GM23338 (cell line): Measurements from ENCODE around the gene PRPF38A. TPM values are rescaled to one million over a fixed set of nuclear protein-coding genes. Genes with fewer than 3 reads are reported as not detected.

Source experiments
- ATAC-seq: fragments of 200-7000 bp; cut with Tn5 transposase; 3 replicates; pipeline ENCODE4 v1.9.1; 2020
- DNase-seq: peaks from one replicate; pipeline ENCODE4 v3.0.0-alpha.2; 2015; ENCODE audit warnings: low spot score
- H2AFZ ChIP-seq: fragments of 200-600 bp; sonication (generic); 2 replicates; pipeline ENCODE4 v1.8.0; 2016; ENCODE audit warnings: antibody characterized with exemption, mild to moderate bottlenecking, moderate library complexity
- H3F3A ChIP-seq: fragments of 200-600 bp; sonication (generic); replicated peaks from 2 replicates; pipeline ENCODE4 v1.8.0; 2017; ENCODE audit warnings: antibody characterized with exemption, mixed run types, low read depth
- H3K27ac ChIP-seq: fragments of 200-600 bp; sonication (generic); 2 replicates; pipeline ENCODE4 v1.6.1; 2016; ENCODE audit warnings: low read depth
- H3K27me3 ChIP-seq: fragments of 200-600 bp; sonication (generic); 2 replicates; pipeline ENCODE4 v1.8.0; 2016; ENCODE audit warnings: mild to moderate bottlenecking, mixed run types, moderate library complexity; ENCODE audit not compliant: insufficient read depth
- H3K36me3 ChIP-seq: fragments of 200-600 bp; sonication (generic); 2 replicates; pipeline ENCODE4 v1.8.0; 2016; ENCODE audit warnings: mild to moderate bottlenecking; ENCODE audit not compliant: insufficient read depth
- H3K4me1 ChIP-seq: fragments of 200-600 bp; sonication (generic); 2 replicates; pipeline ENCODE4 v1.8.0; 2016; ENCODE audit warnings: mild to moderate bottlenecking, moderate library complexity; ENCODE audit not compliant: insufficient read depth
- H3K4me2 ChIP-seq: fragments of 200-600 bp; sonication (generic); 2 replicates; pipeline ENCODE4 v1.7.1; 2017; ENCODE audit warnings: mixed run types
- H3K4me3 ChIP-seq: fragments of 200-600 bp; sonication (generic); 2 replicates; pipeline ENCODE4 v1.6.1; 2016; ENCODE audit warnings: mixed run types
- H3K79me2 ChIP-seq: fragments of 200-600 bp; sonication (generic); replicated peaks from 2 replicates; pipeline ENCODE4 v1.8.0; 2017; ENCODE audit warnings: mild to moderate bottlenecking; ENCODE audit not compliant: insufficient read depth
- H3K9me2 ChIP-seq: fragments of 200-600 bp; sonication (generic); 2 replicates; pipeline ENCODE4 v1.8.0; 2017; ENCODE audit not compliant: insufficient read depth
- H4K20me1 ChIP-seq: fragments of 200-600 bp; sonication (generic); replicated peaks from 2 replicates; pipeline ENCODE4 v1.8.0; 2017; ENCODE audit warnings: mild to moderate bottlenecking; ENCODE audit not compliant: insufficient read depth
- H3K27ac Mint-ChIP-seq: 2 replicates; pipeline ENCODE4 v1.8.0; 2020; ENCODE audit warnings: inconsistent platforms, mild to moderate bottlenecking, moderate library complexity, mixed read lengths
- H3K27me3 Mint-ChIP-seq: 3 replicates; pipeline ENCODE4 v1.8.0; 2022; ENCODE audit warnings: low read depth, mild to moderate bottlenecking, moderate library complexity, mixed read lengths, inconsistent platforms; ENCODE audit not compliant: insufficient read depth, poor library complexity
- H3K36me3 Mint-ChIP-seq: 3 replicates; pipeline ENCODE4 v1.8.0; 2021; ENCODE audit warnings: low read depth, mild to moderate bottlenecking, inconsistent platforms, moderate library complexity, mixed read lengths
- H3K4me1 Mint-ChIP-seq: 3 replicates; pipeline ENCODE4 v1.8.0; 2020; ENCODE audit warnings: mild to moderate bottlenecking, inconsistent platforms, mixed read lengths
- H3K4me3 Mint-ChIP-seq: 3 replicates; pipeline ENCODE4 v1.8.0; 2021; ENCODE audit warnings: moderate library complexity, mild to moderate bottlenecking, inconsistent platforms, mixed read lengths
- H3K9me3 Mint-ChIP-seq: 3 replicates; pipeline ENCODE4 v1.8.0; 2020; ENCODE audit warnings: moderate library complexity, mild to moderate bottlenecking, inconsistent platforms, mixed read lengths
- EZH2 ChIP-seq: fragments of 200-600 bp; sonication (generic); IDR thresholded peaks from one replicate; pipeline ENCODE4 v1.8.0; 2017; ENCODE audit warnings: antibody characterized with exemption, mild to moderate bottlenecking, low read depth; ENCODE audit not compliant: unreplicated experiment
- EZH2phosphoT487 ChIP-seq: fragments of 200-600 bp; sonication (generic); IDR thresholded peaks from one replicate; pipeline ENCODE4 v1.8.1; 2018; ENCODE audit warnings: antibody characterized with exemption; ENCODE audit not compliant: unreplicated experiment
- JUNB ChIP-seq: IDR thresholded peaks from one replicate; pipeline ENCODE4 v1.6.1; 2016; ENCODE audit warnings: antibody characterized with exemption; ENCODE audit not compliant: unreplicated experiment
- NANOG ChIP-seq: IDR thresholded peaks from 2 replicates; pipeline ENCODE4 v1.6.1; 2016; ENCODE audit warnings: antibody characterized with exemption, borderline replicate concordance
- POLR2AphosphoS5 ChIP-seq: IDR thresholded peaks from 2 replicates; pipeline ENCODE4 v1.6.1; 2016; ENCODE audit warnings: antibody characterized with exemption, low read depth
- ZNF331 ChIP-seq: fragments of 250-450 bp; sonication (Bioruptor Pico); IDR thresholded peaks from 2 replicates; pipeline ENCODE4 v1.5.0; 2020; ENCODE audit warnings: low read depth, mild to moderate bottlenecking, moderate library complexity
- polyA plus RNA-seq: library from polyadenylated mRNA; unstranded; fragments of >200 nt; fragmentation: Nextera tagmentation; extraction: Ambion mirVana; gene quantifications from 2 replicates; pipeline ENCODE4 v1.2.1, GENCODE V29; 2016
- total RNA-seq: library from RNA; depleted of rRNA; stranded (reverse); fragments of >200 nt; shearing (Covaris generic); gene quantifications from 2 replicates; pipeline ENCODE4 v1.2.3, GENCODE V29; 2014
- TF ChIP-seq, protein P1 (sequence below): IDR thresholded peaks from one replicate; pipeline ENCODE4 v1.6.1; 2018; ENCODE audit warnings: antibody characterized with exemption; ENCODE audit not compliant: unreplicated experiment
- TF ChIP-seq, protein P2 (sequence below), 2 experiments: fragments of 200-600 bp in 1 of 2; sonication (generic) in 1 of 2; conservative IDR thresholded peaks; 2 replicates each; pipeline versions ENCODE4 v1.5.1 to v1.6.1; 2016 to 2017; ENCODE audit warnings: antibody characterized with exemption in 2 of 2, low read depth in 2 of 2, mild to moderate bottlenecking in 2 of 2, moderate library complexity in 1 of 2
- TF ChIP-seq, protein P3 (sequence below): fragments of 250-450 bp; sonication (Bioruptor Pico); IDR thresholded peaks from 2 replicates; pipeline ENCODE4 v1.5.0; 2020; ENCODE audit warnings: mild to moderate bottlenecking, moderate library complexity

The PRPF38A gene
- total and polyA plus RNA-seq, 2 experiments from 2014 or later: 24.8 to 40.3 TPM

DNA sequence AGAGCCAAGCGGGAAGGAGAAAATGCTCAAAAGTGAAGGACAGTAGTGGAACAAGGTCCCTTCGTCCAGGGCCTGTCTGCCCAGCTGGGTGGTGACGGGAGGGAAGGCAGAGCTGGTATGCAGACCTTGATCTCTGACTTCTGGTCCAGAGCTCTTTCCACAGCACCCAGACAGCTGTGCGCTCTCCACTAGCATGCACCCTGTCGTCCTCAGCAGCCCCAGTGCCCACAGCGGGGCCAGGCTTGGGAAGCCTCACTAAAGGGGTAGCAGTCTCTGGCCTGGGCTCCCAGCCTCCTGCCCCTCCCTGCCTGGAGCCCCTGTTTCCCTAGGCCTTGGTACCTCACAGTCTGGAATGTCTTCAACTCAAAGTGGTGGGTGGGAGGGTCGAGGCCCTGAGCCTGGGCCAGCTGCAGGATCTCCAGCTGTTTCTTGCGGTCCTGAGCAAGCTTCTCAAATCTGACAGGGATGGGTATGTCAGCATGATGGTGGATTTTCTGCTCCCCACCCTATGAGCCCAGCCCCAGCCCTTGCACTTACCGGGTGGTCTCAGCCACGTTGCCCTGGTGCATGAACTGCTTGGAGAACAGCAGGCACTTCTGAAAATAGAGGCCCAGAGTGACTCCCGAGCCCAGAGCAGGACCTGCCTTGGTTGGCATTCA lies 48.4 kb upstream of the PRPF38A start:
- no peak overlapping the region for H3K4me2 ChIP-seq
- peaks cover 9% of the 10 kb centered on the region for H3K4me1 ChIP-seq
- H3K36me3 ChIP-seq: peaks cover 18% of the 10 kb centered on the region
- Mint-ChIP-seq H3K27ac (no peak overlapping the region), H3K4me1 (peaks cover 7% of the 10 kb centered on the region; the same call in 2 of the 3 replicates), H3K9me3 (no peaks in the 10 kb centered on the region), H3K4me3 (no peak overlapping the region; the same call in 2 of the 3 replicates), H3K27me3 (peaks cover 22% of the 10 kb centered on the region), H3K36me3 (peaks cover 74% of the 10 kb centered on the region)
- H3K4me3 ChIP-seq: no peak overlapping the region
- DNase-seq: no peak
- no peak overlapping the region for H3K27ac ChIP-seq
- TF ChIP-seq EZH2 (no peak), EZH2phosphoT487 (no peak)
- TF ChIP-seq, protein P1, sequence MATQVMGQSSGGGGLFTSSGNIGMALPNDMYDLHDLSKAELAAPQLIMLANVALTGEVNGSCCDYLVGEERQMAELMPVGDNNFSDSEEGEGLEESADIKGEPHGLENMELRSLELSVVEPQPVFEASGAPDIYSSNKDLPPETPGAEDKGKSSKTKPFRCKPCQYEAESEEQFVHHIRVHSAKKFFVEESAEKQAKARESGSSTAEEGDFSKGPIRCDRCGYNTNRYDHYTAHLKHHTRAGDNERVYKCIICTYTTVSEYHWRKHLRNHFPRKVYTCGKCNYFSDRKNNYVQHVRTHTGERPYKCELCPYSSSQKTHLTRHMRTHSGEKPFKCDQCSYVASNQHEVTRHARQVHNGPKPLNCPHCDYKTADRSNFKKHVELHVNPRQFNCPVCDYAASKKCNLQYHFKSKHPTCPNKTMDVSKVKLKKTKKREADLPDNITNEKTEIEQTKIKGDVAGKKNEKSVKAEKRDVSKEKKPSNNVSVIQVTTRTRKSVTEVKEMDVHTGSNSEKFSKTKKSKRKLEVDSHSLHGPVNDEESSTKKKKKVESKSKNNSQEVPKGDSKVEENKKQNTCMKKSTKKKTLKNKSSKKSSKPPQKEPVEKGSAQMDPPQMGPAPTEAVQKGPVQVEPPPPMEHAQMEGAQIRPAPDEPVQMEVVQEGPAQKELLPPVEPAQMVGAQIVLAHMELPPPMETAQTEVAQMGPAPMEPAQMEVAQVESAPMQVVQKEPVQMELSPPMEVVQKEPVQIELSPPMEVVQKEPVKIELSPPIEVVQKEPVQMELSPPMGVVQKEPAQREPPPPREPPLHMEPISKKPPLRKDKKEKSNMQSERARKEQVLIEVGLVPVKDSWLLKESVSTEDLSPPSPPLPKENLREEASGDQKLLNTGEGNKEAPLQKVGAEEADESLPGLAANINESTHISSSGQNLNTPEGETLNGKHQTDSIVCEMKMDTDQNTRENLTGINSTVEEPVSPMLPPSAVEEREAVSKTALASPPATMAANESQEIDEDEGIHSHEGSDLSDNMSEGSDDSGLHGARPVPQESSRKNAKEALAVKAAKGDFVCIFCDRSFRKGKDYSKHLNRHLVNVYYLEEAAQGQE: no peak
- no peaks in the 10 kb centered on the region; the same call in 1 of the 2 replicates for H4K20me1 ChIP-seq
- no peak overlapping the region for H2AFZ ChIP-seq
- H3K9me2 ChIP-seq: no peaks in the 10 kb centered on the region
- H3K79me2 ChIP-seq: no peaks in the 10 kb centered on the region
- ATAC-seq: no peak
- H3F3A ChIP-seq: peaks cover 10% of the 10 kb centered on the region; the same call in 1 of the 2 replicates
- H3K27me3 ChIP-seq: no peaks in the 10 kb centered on the region

DNA sequence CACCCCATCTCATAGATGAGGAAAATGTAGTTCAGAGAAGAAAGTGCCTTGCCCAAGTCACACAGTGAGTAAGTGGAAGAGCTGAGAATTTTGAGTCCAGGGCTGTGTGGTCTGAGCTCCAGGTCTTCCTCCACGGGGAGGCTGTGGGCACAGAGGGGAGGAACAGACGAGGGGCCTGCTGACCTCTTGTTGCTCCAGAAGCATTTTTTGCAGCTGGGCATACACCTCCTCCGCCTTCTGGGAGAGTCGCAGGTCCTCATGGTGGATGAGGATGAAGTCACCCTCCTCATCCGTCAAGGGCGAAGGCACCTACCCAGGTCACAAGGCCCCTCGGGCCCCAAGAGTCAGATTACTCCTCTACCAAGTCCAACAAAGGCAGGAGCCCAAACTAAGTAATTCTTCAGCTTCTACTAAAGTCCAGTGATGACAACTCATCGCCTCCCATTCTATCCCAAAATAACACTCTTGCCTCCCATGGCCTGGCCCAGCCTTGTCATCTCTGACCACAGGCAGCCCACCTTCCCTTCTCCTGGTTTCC lies 47.5 kb upstream of the PRPF38A start:
- Mint-ChIP-seq H3K27ac (no peak overlapping the region), H3K4me1 (peaks cover 2% of the 10 kb centered on the region; the same call in 1 of the 3 replicates), H3K9me3 (no peaks in the 10 kb centered on the region), H3K36me3 (peaks cover 82% of the 10 kb centered on the region), H3K27me3 (peaks cover 22% of the 10 kb centered on the region), H3K4me3 (no peak overlapping the region)
- H3K27ac ChIP-seq: no peak overlapping the region
- H2AFZ ChIP-seq: no peak overlapping the region
- H3K4me2 ChIP-seq: no peak overlapping the region
- ATAC-seq: no peak
- H3K9me2 ChIP-seq: no peaks in the 10 kb centered on the region
- peaks cover 18% of the 10 kb centered on the region for H3K36me3 ChIP-seq
- H3K79me2 ChIP-seq: no peaks in the 10 kb centered on the region
- no peaks in the 10 kb centered on the region for H4K20me1 ChIP-seq
- no peak overlapping the region for H3K4me3 ChIP-seq
- H3K4me1 ChIP-seq: 0 out of 2 replicates have a peak, but pooled peaks cover 3% of the 10 kb centered on the region
- no peak for DNase-seq
- 0 out of 2 replicates have a peak, but pooled peaks cover 4% of the 10 kb centered on the region for H3F3A ChIP-seq
- H3K27me3 ChIP-seq: no peaks in the 10 kb centered on the region
- TF ChIP-seq, protein P2, sequence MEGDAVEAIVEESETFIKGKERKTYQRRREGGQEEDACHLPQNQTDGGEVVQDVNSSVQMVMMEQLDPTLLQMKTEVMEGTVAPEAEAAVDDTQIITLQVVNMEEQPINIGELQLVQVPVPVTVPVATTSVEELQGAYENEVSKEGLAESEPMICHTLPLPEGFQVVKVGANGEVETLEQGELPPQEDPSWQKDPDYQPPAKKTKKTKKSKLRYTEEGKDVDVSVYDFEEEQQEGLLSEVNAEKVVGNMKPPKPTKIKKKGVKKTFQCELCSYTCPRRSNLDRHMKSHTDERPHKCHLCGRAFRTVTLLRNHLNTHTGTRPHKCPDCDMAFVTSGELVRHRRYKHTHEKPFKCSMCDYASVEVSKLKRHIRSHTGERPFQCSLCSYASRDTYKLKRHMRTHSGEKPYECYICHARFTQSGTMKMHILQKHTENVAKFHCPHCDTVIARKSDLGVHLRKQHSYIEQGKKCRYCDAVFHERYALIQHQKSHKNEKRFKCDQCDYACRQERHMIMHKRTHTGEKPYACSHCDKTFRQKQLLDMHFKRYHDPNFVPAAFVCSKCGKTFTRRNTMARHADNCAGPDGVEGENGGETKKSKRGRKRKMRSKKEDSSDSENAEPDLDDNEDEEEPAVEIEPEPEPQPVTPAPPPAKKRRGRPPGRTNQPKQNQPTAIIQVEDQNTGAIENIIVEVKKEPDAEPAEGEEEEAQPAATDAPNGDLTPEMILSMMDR (conservative IDR thresholded peaks at IDR 0.05; ENCODE audit: low read depth in 2 of 2): no peak
- no peak for TF ChIP-seq ZNF331
- TF ChIP-seq EZH2phosphoT487: no peak
- no peak for TF ChIP-seq POLR2AphosphoS5
- TF ChIP-seq, protein P3, sequence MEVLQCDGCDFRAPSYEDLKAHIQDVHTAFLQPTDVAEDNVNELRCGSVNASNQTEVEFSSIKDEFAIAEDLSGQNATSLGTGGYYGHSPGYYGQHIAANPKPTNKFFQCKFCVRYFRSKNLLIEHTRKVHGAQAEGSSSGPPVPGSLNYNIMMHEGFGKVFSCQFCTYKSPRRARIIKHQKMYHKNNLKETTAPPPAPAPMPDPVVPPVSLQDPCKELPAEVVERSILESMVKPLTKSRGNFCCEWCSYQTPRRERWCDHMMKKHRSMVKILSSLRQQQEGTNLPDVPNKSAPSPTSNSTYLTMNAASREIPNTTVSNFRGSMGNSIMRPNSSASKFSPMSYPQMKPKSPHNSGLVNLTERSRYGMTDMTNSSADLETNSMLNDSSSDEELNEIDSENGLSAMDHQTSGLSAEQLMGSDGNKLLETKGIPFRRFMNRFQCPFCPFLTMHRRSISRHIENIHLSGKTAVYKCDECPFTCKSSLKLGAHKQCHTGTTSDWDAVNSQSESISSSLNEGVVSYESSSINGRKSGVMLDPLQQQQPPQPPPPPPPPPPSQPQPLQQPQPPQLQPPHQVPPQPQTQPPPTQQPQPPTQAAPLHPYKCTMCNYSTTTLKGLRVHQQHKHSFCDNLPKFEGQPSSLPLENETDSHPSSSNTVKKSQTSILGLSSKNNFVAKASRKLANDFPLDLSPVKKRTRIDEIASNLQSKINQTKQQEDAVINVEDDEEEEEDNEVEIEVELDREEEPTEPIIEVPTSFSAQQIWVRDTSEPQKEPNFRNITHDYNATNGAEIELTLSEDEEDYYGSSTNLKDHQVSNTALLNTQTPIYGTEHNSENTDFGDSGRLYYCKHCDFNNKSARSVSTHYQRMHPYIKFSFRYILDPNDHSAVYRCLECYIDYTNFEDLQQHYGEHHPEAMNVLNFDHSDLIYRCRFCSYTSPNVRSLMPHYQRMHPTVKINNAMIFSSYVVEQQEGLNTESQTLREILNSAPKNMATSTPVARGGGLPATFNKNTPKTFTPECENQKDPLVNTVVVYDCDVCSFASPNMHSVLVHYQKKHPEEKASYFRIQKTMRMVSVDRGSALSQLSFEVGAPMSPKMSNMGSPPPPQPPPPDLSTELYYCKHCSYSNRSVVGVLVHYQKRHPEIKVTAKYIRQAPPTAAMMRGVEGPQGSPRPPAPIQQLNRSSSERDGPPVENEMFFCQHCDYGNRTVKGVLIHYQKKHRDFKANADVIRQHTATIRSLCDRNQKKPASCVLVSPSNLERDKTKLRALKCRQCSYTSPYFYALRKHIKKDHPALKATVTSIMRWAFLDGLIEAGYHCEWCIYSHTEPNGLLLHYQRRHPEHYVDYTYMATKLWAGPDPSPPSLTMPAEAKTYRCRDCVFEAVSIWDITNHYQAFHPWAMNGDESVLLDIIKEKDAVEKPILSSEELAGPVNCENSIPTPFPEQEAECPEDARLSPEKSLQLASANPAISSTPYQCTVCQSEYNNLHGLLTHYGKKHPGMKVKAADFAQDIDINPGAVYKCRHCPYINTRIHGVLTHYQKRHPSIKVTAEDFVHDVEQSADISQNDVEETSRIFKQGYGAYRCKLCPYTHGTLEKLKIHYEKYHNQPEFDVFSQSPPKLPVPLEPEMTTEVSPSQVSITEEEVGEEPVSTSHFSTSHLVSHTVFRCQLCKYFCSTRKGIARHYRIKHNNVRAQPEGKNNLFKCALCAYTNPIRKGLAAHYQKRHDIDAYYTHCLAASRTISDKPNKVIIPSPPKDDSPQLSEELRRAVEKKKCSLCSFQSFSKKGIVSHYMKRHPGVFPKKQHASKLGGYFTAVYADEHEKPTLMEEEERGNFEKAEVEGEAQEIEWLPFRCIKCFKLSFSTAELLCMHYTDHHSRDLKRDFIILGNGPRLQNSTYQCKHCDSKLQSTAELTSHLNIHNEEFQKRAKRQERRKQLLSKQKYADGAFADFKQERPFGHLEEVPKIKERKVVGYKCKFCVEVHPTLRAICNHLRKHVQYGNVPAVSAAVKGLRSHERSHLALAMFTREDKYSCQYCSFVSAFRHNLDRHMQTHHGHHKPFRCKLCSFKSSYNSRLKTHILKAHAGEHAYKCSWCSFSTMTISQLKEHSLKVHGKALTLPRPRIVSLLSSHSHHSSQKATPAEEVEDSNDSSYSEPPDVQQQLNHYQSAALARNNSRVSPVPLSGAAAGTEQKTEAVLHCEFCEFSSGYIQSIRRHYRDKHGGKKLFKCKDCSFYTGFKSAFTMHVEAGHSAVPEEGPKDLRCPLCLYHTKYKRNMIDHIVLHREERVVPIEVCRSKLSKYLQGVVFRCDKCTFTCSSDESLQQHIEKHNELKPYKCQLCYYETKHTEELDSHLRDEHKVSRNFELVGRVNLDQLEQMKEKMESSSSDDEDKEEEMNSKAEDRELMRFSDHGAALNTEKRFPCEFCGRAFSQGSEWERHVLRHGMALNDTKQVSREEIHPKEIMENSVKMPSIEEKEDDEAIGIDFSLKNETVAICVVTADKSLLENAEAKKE (CRISPR knock-in tag): no peak
- no peak for TF ChIP-seq JUNB
- no peak for TF ChIP-seq NANOG
